ENCODE measurements around the gene COG5.
"Not testable (repeated sequence)": the region's sequence is repeated elsewhere in the genome, so short reads cannot be mapped to it uniquely, and the experiment has no call there.

COG5 gene

GRCh38 chr7:107230334-107230733, 333.4 kb downstream of the COG5 start:
- no peak for DNase-seq (ENCODE audit: low read depth in 1 of 2, low spot score in 1 of 2)

- DNase-seq (ENCODE audit: low read depth in 1 of 2, low spot score in 1 of 2) = no peak
Observed at GRCh38 chr7:107228291-107228690, 335.4 kb downstream of the COG5 start.

GRCh38 chr7:107224374-107225223, 339.1 kb downstream of the COG5 start:
- DNase-seq (ENCODE audit: low read depth in 1 of 2, low spot score in 1 of 2) = no peak

GRCh38 chr7:107220806-107221205, 342.9 kb downstream of the COG5 start:
- DNase-seq (ENCODE audit: low read depth in 1 of 2, low spot score in 1 of 2) = not testable (repeated sequence)

GRCh38 chr7:107220356-107220755, 343.4 kb downstream of the COG5 start:
- no peak for DNase-seq (ENCODE audit: low read depth in 1 of 2, low spot score in 1 of 2)

- no peak for DNase-seq (ENCODE audit: low read depth in 1 of 2, low spot score in 1 of 2)
Observed at GRCh38 chr7:107219563-107220244, 344.0 kb downstream of the COG5 start.

GRCh38 chr7:107213945-107214344, 349.8 kb downstream of the COG5 start:
- no peak for DNase-seq (ENCODE audit: low read depth in 1 of 2, low spot score in 1 of 2)

- DNase-seq (ENCODE audit: low read depth in 1 of 2, low spot score in 1 of 2) = no peak
Observed at GRCh38 chr7:107213193-107213788, 350.4 kb downstream of the COG5 start.

- DNase-seq (ENCODE audit: low read depth in 1 of 2, low spot score in 1 of 2) = no peak
Observed at GRCh38 chr7:107212725-107213124, 351.0 kb downstream of the COG5 start.

- DNase-seq (ENCODE audit: low read depth in 1 of 2, low spot score in 1 of 2) = no peak
Observed at GRCh38 chr7:107210400-107210799, 353.3 kb downstream of the COG5 start.

- DNase-seq (ENCODE audit: low read depth in 1 of 2, low spot score in 1 of 2) = no peak
Observed at GRCh38 chr7:107209565-107209964, 354.2 kb downstream of the COG5 start.

- no peak for DNase-seq (ENCODE audit: low read depth in 1 of 2, low spot score in 1 of 2)
Observed at GRCh38 chr7:107208563-107208962, 355.2 kb downstream of the COG5 start.

GRCh38 chr7:107208024-107208521, 355.6 kb downstream of the COG5 start:
- DNase-seq (ENCODE audit: low read depth in 1 of 2, low spot score in 1 of 2) = no peak

- no peak for DNase-seq (ENCODE audit: low read depth in 1 of 2, low spot score in 1 of 2)
Observed at GRCh38 chr7:107207459-107207858, 356.3 kb downstream of the COG5 start.

- DNase-seq (ENCODE audit: low read depth in 1 of 2, low spot score in 1 of 2) = no peak
Observed at GRCh38 chr7:107206706-107207105, 357.0 kb downstream of the COG5 start.

- DNase-seq (ENCODE audit: low read depth in 1 of 2, low spot score in 1 of 2) = no peak
Observed at GRCh38 chr7:107206136-107206535, 357.6 kb downstream of the COG5 start.

GRCh38 chr7:107203607-107204006, 360.1 kb downstream of the COG5 start:
- DNase-seq (ENCODE audit: low read depth in 1 of 2, low spot score in 1 of 2) = no peak

GRCh38 chr7:107201795-107202450, 361.8 kb downstream of the COG5 start:
- DNase-seq (ENCODE audit: low read depth in 1 of 2, low spot score in 1 of 2) = no peak

GRCh38 chr7:107196834-107197610, 366.7 kb downstream of the COG5 start:
- no peak for DNase-seq (ENCODE audit: low read depth in 1 of 2, low spot score in 1 of 2)

- DNase-seq (ENCODE audit: low read depth in 1 of 2, low spot score in 1 of 2) = no peak
Observed at GRCh38 chr7:107194052-107194451, 369.7 kb downstream of the COG5 start.

- DNase-seq (ENCODE audit: low read depth in 1 of 2, low spot score in 1 of 2) = no peak
Observed at GRCh38 chr7:107190090-107190489, 373.6 kb downstream of the COG5 start.
